HG03025 (cell line): ENCODE measurements around the gene MT1M.
"Not testable (repeated sequence)": the region's sequence is repeated elsewhere in the genome, so short reads cannot be mapped to it uniquely, and the experiment has no call there.

Source experiments
- ATAC-seq: cut with Tn5 transposase; IDR thresholded peaks from one replicate; pipeline ENCODE4 v1.9.1; 2021; ENCODE audit warnings: mild to moderate bottlenecking, moderate library complexity; ENCODE audit not compliant: unreplicated experiment, low FRiP score

Gene MT1M

GRCh38 chr16:56608043-56608875 is 24.2 kb upstream of the MT1M start, which contains the start of gene MT2A:
Gene MT2A, plus strand, starts transcription at chr16:56608584. Its CDS starts 72 bp downstream, at chr16:56608656.
- ATAC-seq = peak; percentile 78

DNA sequence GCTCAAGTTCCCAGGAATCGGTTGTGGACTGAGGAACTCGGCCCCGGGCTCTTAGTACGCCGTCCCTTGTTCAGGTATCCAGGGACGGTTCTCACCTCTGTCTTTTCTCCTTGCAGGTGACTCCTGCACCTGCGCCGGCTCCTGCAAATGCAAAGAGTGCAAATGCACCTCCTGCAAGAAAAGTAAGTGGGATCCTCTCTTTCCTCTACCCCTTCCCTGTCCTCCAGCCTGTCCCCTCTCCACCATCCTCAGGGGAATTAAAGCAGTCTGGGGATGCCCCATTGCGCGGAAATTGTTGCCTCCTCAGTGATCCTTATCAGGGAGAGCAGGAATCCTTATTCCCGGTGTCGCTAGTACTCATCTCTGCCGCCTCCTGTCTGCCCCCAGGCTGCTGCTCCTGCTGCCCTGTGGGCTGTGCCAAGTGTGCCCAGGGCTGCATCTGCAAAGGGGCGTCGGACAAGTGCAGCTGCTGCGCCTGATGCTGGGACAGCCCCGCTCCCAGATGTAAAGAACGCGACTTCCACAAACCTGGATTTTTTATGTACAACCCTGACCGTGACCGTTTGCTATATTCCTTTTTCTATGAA is 23.5 kb upstream of the MT1M start:
- no peak for ATAC-seq

DNA sequence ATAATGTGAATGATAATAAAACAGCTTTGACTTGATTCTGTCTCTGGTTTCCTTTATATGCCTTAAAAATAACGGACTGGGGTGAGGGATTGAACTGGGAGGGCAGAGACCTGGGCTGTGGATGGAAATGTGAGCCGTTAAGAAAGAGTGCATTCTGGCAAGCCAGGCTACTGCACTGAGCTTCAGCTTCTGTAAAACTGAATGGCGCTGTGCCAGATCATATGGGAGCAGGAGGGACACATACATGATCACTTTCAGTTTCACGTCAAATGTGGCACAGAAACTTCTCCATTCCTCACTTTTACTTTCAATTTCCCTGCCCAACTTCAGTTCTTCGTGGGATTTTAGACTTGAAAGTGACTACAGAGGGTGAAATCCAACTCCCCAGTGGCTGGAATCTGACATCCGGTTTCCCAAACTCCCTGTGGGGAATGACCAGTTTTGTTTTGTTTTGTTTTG is 23.0 kb upstream of the MT1M start:
- ATAC-seq = no peak

DNA sequence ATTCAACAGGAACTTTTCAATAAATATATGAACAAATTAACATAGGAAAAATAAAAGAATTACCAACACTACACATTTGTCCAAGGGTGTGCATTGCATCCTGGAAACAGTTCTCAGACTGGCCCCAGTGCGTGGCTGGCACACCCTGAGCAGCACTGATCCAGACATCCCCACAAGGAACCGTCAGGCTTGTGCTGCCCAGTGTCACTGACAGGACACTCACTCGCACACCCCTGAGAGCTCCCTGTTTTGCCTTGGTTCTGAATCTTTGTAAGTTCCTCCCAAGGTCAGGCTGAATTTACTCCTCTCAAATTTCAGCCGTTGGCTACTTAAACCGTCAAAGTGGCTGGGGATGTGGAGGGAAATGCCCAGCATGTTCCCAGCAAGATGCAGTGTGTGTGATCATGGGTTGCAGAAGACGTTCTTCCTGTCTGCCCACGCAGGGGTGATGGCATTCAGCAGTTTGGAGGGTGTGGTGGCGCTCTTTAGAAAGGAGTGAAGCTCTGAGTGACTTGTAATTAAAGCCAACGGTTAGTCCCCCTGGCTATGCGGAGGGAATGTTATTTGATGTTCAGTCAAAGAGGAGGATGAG is 22.3 kb upstream of the MT1M start:
- ATAC-seq = no peak

DNA sequence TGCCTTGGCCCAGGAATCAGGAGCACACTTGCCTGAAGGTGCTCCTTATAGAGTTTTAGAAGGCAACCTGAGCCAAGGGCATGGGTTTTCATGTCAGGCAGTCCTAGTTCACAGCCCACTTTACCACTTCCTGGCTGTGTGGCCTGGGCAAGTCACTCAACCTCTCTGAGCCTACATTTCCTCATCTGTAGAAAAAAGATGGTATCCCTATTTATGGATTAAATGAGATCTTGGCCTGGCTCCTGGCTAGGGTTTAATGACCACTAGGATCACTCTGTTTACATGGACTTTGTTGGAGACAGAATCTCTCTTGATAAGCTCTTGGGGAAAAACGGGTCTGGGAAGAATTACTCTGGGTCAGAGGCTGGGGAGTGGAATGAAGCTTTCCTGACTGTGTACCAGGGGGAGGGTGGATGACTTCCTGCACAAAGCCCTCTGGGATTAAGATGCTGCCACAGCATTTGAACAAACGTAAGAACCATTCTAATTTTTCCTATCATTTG is 21.8 kb upstream of the MT1M start:
- ATAC-seq = no peak

GRCh38 chr16:56611281-56611833 is 21.1 kb upstream of the MT1M start:
- no peak for ATAC-seq

DNA sequence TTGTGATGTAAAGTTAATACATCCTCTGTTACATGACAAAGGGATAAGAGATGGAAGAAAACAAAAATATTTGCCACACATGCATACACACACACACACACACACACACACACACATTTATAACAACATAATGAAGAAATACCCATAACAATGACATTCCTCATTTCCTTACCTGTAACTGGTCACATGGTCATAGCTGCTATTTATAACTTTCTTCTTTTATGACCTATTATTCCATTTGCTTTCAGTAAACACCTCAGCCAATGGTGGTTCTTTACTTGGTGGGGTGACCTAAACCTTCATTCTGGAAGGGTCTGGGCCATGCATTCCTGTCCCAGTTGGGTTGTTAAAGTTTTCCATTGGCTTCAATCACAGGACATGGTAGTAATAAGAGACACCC is 18.8 kb upstream of the MT1M start:
- no peak for ATAC-seq

- no peak for ATAC-seq
These were observed 17.9 kb upstream of the MT1M start for GRCh38 chr16:56614549-56614991.

DNA sequence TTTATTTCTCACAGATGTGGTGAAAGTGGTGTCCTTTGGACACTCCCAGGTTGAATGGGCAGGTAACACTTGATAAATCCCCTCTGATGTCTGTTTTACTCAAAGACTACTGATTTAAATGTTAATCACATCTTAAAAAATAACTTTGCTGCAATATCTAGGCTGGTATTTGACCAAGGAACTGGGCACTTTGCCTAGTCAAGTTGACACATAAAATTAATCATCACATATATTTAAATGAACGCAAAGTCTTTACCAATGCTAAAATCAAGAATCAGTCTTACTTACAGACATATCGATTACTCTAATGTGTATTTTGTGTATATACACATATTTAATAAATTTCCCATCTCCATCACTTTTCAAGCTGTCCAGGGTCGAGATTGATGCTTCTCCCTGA is 17.1 kb upstream of the MT1M start:
- ATAC-seq = no peak

GRCh38 chr16:56616608-56617211 is 15.7 kb upstream of the MT1M start:
- no peak for ATAC-seq

- ATAC-seq = no peak
These were observed 15.0 kb upstream of the MT1M start for GRCh38 chr16:56617212-56618085.

DNA sequence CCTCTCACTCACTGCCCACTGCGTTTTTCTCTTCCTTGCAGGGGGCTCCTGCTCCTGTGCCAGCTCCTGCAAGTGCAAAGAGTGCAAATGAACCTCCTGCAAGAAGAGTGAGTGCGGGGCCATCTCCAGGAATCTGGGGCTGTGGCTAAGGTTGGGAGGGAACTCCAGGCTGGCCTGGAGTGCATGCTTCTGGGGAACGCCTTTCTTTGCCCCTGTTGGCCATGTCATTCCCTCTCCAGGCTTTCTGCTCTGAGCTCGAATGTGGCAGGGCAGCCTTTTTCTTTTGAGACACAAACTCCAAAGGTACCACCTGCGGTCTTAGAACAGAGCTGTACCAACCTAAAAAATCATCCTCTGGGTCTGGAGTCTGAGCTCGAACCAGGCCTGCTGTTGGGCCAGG is 14.3 kb upstream of the MT1M start:
- no peak for ATAC-seq

DNA sequence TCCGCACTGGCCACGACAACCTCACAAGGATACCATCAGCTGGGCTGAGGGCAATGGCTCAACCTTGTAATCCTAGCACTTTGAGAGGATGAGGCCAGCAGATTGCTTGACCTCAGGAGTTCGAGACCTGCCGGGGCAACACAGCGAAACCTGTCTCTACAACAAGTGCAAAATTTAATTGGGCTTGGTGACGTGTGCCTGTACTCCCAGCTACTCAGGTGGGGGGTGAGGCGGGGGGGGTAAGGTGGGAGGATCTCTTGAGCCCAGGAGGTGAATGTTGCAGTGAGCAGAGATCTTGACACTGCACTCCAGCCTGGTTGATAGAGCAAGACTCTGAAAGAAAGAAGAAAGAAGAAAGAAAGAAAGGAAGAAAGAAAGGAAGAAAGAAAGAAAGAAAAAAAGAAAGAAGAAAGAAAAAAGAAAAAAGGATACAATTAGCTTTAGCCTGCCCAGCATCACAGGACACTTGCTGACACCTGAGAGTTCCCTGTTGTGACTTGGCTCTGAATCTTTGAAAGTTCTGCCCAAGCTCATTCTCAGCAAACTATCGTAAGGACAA is 12.0 kb upstream of the MT1M start:
- no peak for ATAC-seq

DNA sequence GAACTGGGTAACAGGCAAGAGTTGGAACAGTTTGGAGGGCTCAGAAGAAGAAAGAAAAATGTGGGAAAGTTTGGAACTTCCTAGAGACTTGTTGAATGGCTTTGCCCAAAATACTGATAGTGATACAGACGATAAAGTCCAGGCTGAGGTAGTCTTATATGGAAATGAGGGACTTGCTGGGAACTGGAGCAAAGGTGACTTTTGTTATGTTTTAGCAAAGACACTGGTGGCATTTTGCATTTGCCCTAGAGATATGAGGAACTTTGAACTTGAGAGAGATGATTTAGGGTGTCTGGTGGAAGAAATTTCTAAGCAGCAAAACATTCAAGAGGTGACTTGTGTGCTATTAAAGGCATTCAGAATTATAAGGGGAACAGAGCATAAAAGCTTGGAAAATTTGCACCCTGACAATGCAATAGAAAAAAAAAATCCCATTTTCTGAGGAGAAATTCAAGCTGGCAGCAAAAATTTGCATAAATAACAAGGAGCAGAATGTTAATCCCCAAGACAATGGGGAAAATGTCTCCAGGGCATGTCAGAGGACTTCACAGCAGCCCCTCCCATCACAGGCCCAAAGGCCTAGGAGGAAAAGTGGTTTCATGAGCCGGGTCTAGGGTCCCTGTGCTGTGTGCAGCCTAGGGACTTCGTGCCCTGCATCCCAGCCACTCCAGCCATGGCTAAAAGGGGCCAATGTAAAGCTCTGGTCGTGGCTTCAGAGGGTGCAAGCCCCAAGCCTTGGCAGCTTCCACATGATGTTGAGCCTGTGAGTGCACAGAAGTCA is 10.6 kb upstream of the MT1M start:
- ATAC-seq = not testable (repeated sequence)

- ATAC-seq = not testable (repeated sequence)
These were observed 9.3 kb upstream of the MT1M start for GRCh38 chr16:56623184-56623583.

DNA sequence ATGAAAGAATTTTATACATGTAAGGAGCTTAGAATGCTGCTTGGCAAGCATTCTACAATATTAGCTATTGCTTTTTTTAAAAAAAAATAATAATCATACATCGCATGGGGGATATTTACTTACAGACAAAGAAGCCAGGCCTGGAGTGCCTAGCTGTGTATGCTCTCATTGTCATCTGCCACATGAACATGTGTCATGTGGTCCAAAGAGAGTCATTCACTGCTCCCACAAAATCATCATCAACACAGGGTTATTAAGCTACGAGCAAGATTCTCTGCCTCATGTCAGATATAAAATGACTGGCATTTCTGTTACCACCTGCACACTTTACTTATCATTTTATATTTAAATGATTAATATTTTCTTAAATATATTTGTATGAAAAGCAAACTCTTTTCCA is 8.8 kb upstream of the MT1M start:
- no peak for ATAC-seq

DNA sequence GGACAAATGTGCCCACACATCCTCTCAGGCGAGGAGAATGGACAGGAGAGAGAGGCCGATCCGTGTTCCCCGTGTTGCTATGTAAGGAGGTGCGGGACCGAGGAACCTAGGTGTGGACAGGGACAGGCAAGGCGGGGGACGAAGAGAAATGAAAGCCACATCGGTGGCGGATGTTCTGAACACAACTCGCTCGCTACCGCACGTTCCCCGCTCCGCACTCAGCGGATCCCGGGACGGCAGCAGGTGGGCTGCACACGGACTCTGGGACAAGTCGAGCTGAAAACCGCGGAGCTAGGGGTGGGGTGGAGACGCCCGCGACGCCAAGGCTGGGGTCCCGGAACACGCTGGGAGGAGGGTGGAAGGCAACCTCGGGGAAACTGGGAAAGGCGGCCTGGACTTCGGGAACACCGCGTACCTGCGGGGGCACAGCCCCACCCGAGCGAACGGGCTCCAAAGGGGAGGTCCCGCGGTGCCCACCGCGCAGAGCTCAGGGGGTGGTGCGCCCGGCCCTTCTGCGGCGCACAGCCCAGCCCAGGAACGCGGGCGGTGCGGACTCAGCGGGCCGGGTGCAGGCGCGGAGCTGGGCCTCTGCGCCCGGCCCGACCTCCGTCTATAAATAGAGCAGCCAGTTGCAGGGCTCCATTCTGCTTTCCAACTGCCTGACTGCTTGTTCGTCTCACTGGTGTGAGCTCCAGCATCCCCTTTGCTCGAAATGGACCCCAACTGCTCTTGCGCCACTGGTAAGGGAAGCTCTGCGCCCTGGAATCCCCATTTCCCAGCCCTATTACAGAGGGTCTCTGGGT is 7.1 kb upstream of the MT1M start, which contains the start of gene MT1E:
TSS of gene MT1E (plus strand) at position 642 of the 803 bp plus-strand sequence. CDS start at position 713, 71 bp downstream.
- no peak for ATAC-seq
